Right lung (tissue), 10 donors: ENCODE results near the gene GPR171. TPM values are rescaled to one million over a fixed set of nuclear protein-coding genes. Genes with fewer than 3 reads are reported as not detected.
"Not testable (repeated sequence)": the region's sequence is repeated elsewhere in the genome, so short reads cannot be mapped to it uniquely, and the experiment has no call there.

Experiments used
- DNase-seq, 2 donors: peaks; one replicate each; pipeline ENCODE4 v3.0.0-alpha.2; 2013
- long read RNA-seq, 8 donors: transcript quantifications; one replicate each; lab custom pipeline, GENCODE V29; 2026
- polyA plus RNA-seq, 5 donors: library from polyadenylated mRNA; unstranded; fragments of 120-200 nt; gene quantifications; one replicate each; pipeline versions ENCODE4 v1.2.1 to v1.2.3, GENCODE V29; 2013; ENCODE audit warnings: inconsistent platforms in 1 of 5, low replicate concordance in 1 of 5; ENCODE audit not compliant: insufficient read length in 5 of 5, insufficient read depth in 1 of 5

GPR171 gene, protein sequence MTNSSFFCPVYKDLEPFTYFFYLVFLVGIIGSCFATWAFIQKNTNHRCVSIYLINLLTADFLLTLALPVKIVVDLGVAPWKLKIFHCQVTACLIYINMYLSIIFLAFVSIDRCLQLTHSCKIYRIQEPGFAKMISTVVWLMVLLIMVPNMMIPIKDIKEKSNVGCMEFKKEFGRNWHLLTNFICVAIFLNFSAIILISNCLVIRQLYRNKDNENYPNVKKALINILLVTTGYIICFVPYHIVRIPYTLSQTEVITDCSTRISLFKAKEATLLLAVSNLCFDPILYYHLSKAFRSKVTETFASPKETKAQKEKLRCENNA
- polyA plus RNA-seq: 1 to 10 TPM in 2 of 5 donors, under 1 TPM in 3; 0.27 to 1.2 (median 0.65) TPM
- long read RNA-seq, donor 1: 0 reads
- long read RNA-seq, donor 2: 0 reads
- long read RNA-seq, donor 3: 0 reads
- long read RNA-seq, donor 4: 0 reads
- long read RNA-seq, donor 5: 0 reads
- long read RNA-seq, donor 6: 0 reads
- long read RNA-seq, donor 7, partial matches to known transcripts: 0 of 1 reads
- long read RNA-seq, donor 7, other reads (novel, unspliced or antisense): 0 of 1 reads
- long read RNA-seq, donor 8: 0 reads

GRCh38 chr3:151203051-151203420, at the start of gene GPR171:
GPR171 (minus strand) TSS chr3:151203216; CDS start chr3:151199386, 3,830 bp downstream.
- no peak for DNase-seq

DNA sequence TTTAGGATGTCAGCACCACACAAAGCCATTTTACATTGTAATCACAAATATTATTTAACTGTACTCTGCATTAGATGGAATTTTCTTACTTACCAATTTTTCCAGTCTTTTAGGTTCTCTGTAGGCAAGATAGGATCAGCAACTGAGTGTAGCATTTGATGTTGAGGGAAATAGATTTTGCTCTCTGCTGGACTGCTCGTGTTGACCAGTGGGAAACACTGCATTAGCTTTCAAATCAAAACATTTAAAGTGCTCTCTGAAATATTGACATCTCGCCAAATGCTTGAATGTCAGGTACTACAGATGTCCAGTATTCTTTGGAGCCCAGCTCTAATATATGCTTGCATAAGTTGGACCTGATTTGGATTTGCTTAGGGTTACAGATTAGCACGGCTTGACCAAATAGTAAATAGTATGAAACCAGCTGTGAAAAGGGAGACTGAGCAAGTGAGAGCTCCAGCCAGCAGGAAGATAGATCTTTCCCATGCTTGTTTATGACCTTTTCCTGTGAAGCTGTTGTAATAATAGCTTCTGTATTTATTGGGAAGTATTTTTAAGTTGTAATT, 45.8 kb upstream of the GPR171 start:
- no peak for DNase-seq

DNA sequence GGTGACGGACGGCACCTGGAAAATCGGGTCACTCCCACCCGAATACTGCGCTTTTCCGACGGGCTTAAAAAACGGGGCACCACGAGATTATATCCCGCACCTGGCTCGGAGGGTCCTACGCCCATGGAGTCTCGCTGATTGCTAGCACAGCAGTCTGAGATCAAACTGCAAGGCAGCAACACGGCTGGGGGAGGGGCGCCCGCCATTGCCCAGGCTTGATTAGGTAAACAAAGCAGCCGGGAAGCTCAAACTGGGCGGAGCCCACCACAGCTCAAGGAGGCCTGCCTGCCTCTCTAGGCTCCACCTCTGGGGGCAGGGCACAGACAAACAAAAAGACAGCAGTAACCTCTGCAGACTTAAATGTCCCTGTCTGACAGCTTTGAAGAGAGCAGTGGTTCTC, 39.0 kb upstream of the GPR171 start:
- DNase-seq: not testable (repeated sequence)

DNA sequence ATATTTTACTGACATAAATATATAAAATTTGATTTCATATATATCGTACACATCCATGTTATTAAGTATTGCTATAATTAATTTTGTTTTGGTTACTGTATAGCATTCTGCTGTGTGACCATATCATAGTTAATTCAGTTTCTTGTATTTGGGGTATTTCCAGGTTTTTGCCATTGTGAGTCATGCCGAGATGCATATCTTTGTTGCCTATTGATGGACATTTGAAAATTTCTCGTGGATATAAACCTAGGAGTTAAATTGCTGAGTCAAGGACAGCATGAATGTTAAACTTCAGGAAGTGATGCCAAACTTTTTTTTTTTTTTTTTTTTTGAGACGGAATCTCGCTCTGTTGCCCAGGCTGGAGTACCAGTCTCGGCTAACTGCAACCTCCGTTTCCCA, 33.7 kb upstream of the GPR171 start:
- no peak for DNase-seq

DNA sequence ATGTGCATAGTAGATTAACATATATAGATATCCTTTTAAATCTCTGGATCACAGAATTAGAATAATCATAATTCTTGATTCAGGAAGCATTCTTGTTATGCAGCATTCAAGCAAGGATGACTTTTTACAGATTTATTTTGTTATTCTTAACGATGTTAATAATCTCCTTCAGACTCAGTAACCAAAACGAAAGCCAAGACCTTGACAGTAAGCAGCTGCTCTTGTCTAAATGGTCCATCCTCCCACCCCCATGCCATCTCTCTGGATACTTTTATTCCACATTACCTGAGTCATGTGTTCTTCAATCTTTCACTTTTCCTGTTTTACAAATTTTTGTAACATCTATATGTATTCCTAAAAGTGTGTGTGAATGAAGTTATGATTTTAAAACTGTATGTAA, 33.3 kb upstream of the GPR171 start:
- DNase-seq: no peak

DNA sequence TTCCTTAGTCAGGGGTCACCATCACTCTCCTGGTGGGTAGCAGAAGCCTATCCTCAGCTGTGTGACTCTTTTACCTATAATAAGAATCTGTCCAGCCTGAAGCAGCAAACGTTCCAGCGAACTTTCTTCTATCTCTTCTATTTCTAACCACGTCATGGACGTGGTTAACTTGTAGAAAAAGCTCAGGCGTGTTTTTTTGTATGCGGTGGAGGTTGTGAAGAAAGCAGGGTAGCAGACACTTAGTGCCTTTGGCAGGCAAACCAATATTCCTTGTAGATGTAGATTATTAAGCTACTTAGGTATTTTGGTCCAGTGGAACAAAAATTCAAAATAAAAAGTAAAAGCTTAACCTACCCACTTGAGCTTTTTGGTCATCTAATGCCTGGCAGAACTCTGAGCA, 31.8 kb upstream of the GPR171 start:
- DNase-seq: no peak

- DNase-seq: no peak
These were observed 30.0 kb upstream of the GPR171 start for GRCh38 chr3:151232991-151233390.

- DNase-seq: not testable (repeated sequence)
These were observed 29.4 kb upstream of the GPR171 start for GRCh38 chr3:151232403-151232802.

GRCh38 chr3:151230646-151231045, 27.6 kb upstream of the GPR171 start:
- no peak for DNase-seq

DNA sequence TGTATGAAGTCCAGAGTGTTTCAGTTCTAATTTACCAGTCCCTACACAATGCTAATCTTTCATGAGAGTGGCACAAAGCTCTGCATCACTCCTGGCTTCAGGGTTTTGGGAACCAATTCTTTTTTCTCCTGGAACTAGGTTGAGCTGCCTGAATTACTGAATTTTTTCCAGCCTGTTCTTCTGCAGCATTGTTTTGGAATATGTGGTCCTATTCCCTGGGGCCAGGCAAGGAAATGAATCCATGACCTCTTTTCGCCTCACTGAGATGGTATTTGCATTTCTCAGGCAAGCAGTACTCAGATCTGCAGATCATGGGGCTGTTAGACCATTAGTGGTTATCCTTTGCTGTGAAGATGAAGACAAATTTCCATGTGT, 25.6 kb upstream of the GPR171 start:
- DNase-seq: no peak

- DNase-seq: peak; percentile 72 to 82
These were observed 25.0 kb upstream of the GPR171 start for GRCh38 chr3:151227807-151228665.

DNA sequence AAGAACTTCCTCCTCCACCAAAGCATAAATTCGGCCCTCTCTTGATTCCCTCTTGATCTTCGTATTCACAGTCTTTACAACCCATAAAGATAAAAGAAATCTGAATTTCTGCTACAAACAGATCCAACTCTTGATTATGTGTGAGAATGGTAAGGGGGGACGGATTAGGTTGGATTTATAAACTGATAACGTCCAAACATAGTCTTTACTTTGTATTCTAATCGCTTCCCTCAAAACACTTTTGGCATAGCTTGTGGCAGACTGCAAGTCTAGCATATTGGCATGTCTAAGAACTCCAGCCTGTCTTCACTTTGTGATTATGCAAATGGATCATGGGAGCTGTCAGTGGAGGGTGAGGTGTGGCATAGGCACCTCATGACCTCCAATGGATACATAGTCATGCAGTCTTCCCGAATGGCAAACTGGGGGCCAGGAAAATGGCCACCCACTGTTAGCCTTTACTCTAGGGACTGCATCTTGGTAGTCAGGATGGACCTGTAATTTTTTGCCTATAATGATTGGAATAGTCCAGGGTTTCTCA, 24.3 kb upstream of the GPR171 start:
- DNase-seq: no peak

GRCh38 chr3:151226825-151227224, 23.8 kb upstream of the GPR171 start:
- DNase-seq: no peak

DNA sequence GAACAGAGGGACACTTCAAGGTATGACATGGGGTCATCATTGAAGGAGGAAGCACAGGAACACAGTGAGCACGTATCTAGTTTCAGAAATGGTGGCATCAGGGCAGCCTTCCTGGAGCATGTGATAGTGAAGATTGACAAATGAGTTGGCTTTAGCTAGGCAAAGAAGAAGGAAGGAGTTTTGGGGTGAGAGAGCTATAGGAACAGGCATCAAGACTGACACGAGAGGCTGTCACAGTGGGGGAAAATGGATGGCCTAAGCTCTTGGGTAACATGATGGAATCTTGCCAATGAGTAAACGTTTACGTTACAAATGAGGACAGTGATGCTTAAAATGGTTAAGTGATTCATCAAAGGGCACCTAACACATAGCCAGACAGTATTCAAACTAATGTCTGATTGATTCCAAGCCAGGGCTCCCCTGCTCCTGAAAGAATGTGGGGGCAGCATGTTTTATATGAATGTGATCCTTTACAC, 23.1 kb upstream of the GPR171 start:
- no peak for DNase-seq

DNA sequence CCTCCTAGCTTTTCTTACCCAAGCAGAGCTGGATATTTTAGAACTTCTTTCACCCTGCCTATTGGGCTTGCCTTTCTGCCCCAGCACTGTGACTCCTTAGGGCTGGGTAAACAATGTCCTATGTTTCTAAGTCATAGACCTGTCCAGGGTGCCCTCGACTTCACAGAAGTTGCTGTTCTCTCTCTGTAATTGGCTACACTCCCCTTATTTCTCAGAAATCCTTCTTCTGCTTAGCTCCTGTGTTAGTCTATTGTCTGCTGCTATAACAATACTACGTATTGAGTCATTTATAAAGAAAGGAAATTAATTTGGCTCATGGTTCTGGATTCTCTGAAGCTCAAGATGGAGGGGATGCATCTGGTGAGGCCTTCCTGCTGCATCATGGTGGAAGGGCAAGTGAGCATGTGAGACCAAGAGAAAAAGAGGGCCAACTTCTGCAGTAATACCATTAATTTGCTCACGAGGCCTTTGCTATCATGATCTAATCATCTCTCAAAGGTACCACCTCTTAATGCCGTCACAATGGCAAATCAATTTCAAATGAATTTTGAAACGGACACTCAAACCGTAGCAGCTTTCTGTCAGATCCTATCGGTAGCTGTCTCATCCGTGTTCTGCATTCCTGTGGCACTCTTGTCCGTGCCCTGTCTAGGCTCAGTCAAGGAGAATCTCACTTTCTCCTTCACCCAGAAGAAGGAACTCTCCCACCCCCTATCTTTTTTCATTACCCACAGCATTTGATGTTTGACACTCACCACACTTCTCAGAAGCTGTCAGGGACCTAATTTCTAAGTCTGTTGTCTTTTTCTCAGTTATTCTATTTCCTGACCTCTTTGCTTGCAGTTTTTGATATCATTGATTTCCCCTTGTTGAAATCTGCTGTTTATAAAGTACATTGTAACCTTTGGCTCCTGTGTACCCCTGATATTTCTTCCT, 22.3 kb upstream of the GPR171 start:
- no peak for DNase-seq

- DNase-seq: no peak
These were observed 21.4 kb upstream of the GPR171 start for GRCh38 chr3:151224268-151224866.

GRCh38 chr3:151219056-151219455, 16.0 kb upstream of the GPR171 start:
- no peak for DNase-seq

GRCh38 chr3:151218136-151218535, 15.1 kb upstream of the GPR171 start:
- no peak for DNase-seq

GRCh38 chr3:151216641-151217607, 13.9 kb upstream of the GPR171 start:
- DNase-seq: no peak
